Measurements from ENCODE around the gene RNU1-2. TPM values are rescaled to one million over a fixed set of nuclear protein-coding genes. Genes with fewer than 3 reads are reported as not detected.
"Not testable (repeated sequence)": the region's sequence is repeated elsewhere in the genome, so short reads cannot be mapped to it uniquely, and the experiment has no call there.

Gene RNU1-2
- total RNA-seq, 1 donor from 2014 or later, result 3,042 TPM

DNA sequence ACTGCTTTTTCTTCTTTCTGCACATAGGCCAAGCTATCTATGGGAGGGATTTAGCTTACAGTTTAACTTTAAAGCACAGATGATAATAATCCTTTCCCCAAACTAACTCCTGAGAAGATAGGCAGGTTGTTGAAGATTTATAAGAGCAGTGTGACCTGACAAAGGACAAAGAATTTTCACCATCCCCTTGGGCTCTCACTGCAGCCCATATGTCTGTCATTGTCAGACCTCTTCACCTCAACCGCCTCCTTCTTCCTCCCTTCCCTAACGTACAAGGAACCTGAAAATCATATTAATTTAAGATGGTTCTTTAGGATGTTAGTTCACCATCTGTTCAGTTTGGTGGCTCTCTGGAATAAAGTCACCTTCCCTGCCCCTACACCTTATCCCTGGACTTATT, 5.0 kb downstream of the RNU1-2 start:
- H3K4me1 Mint-ChIP-seq, result peaks cover 34% of the 10 kb centered on the region
- H3K27ac Mint-ChIP-seq (ENCODE audit: unreplicated experiment), result peak overlapping the region; percentile 79
- H3K27me3 Mint-ChIP-seq (ENCODE audit: low read depth), result peaks cover 9% of the 10 kb centered on the region
- TF ChIP-seq, protein P1, sequence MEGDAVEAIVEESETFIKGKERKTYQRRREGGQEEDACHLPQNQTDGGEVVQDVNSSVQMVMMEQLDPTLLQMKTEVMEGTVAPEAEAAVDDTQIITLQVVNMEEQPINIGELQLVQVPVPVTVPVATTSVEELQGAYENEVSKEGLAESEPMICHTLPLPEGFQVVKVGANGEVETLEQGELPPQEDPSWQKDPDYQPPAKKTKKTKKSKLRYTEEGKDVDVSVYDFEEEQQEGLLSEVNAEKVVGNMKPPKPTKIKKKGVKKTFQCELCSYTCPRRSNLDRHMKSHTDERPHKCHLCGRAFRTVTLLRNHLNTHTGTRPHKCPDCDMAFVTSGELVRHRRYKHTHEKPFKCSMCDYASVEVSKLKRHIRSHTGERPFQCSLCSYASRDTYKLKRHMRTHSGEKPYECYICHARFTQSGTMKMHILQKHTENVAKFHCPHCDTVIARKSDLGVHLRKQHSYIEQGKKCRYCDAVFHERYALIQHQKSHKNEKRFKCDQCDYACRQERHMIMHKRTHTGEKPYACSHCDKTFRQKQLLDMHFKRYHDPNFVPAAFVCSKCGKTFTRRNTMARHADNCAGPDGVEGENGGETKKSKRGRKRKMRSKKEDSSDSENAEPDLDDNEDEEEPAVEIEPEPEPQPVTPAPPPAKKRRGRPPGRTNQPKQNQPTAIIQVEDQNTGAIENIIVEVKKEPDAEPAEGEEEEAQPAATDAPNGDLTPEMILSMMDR (conservative IDR thresholded peaks at IDR 0.05), result peak; percentile 17
- no peaks in the 10 kb centered on the region for H3K36me3 Mint-ChIP-seq (ENCODE audit: low read depth)
- peak overlapping the region; percentile 64 for H3K4me3 Mint-ChIP-seq
- no peaks in the 10 kb centered on the region for H3K9me3 Mint-ChIP-seq
- DNase-seq (ENCODE audit: low read depth, low spot score), result no peak

GRCh38 chr1:16901371-16901770, 5.6 kb downstream of the RNU1-2 start:
- not testable (repeated sequence) for H3K9me3 Mint-ChIP-seq; DNase-seq (ENCODE audit: low read depth, low spot score); H3K36me3 Mint-ChIP-seq (ENCODE audit: low read depth); H3K27ac Mint-ChIP-seq (ENCODE audit: unreplicated experiment); H3K27me3 Mint-ChIP-seq (ENCODE audit: low read depth)
- H3K4me3 Mint-ChIP-seq, result peak overlapping the region; percentile 18
- peaks cover 28% of the 10 kb centered on the region for H3K4me1 Mint-ChIP-seq

DNA sequence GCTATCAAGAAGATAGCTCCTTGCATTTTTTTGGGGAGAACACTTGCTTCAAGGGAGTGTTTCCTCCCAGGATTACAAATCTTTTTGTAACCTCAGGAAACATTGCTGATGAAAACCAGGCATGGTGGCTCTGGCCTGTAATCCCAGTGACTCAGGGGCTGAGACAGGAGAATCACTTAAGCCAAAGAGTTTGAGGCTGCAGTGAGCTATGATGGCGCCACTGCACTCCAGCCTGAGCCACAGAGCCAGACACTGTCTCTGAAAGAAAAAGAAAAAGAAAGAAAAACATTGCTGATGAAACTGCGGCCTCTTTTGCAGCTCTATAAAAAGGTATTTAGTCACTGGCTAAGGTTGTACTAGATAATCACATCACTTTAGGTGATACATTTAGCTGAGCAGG, 7.3 kb downstream of the RNU1-2 start:
- DNase-seq (ENCODE audit: low read depth, low spot score), result no peak
- H3K9me3 Mint-ChIP-seq, result no peaks in the 10 kb centered on the region
- no peaks in the 10 kb centered on the region for H3K27me3 Mint-ChIP-seq (ENCODE audit: low read depth)
- H3K4me1 Mint-ChIP-seq, result peaks cover 20% of the 10 kb centered on the region
- TF ChIP-seq, protein P1 (conservative IDR thresholded peaks at IDR 0.05), result no peak
- H3K4me3 Mint-ChIP-seq, result peak overlapping the region; percentile 50
- H3K36me3 Mint-ChIP-seq (ENCODE audit: low read depth), result peaks cover 2% of the 10 kb centered on the region
- H3K27ac Mint-ChIP-seq (ENCODE audit: unreplicated experiment), result no peak overlapping the region

DNA sequence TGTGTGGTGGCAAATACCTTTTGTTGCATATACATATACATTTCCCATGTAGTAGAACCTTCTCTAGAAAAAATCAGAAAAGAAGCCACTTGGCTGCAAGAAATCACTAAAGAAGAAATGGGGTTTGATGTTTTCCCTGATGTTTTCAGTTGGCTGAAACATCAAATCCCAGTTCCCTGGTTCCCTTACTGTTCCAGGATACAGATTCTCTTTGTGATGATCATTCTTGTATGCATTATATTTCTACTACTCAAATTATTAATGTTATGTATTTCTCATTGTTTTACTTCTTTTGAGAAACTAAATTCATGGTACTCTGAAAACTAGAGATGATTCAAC, 7.6 kb downstream of the RNU1-2 start:
- Mint-ChIP-seq H3K4me1 (peaks cover 19% of the 10 kb centered on the region), H3K4me3 (peak overlapping the region; percentile 50), H3K27me3 (ENCODE audit: low read depth) (no peaks in the 10 kb centered on the region), H3K27ac (ENCODE audit: unreplicated experiment) (no peak overlapping the region), H3K9me3 (no peaks in the 10 kb centered on the region), H3K36me3 (ENCODE audit: low read depth) (peaks cover 2% of the 10 kb centered on the region)
- TF ChIP-seq, protein P1 (conservative IDR thresholded peaks at IDR 0.05), result no peak
- no peak for DNase-seq (ENCODE audit: low read depth, low spot score)

DNA sequence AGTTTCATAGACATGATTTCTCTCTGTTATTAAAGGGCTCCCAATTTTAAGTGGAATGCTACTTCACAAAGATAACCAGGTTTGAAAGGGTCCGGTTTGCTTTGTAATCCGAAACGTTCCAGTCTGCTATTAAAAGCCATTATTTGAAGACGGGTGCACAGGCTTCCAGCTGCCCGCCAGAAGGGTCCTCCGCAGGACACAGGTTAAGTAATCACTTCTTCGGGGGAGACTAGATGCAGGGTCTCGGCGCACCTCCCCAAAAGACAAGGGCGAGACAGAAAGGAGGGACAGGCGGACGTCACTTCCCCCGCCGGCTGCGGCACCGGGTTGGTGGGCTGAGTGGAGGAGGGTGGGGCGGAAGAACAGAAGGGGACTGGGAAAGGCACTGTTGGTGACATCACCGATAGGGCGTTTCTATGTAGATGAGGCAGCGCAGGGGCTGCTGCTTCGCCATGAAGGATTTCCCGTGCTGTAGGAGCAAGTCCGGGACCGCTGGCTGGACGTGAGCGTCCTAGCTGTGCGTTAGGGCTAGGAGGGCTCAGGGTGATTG, 8.9 kb downstream of the RNU1-2 start:
- no peak overlapping the region for H3K4me3 Mint-ChIP-seq
- no peaks in the 10 kb centered on the region for H3K9me3 Mint-ChIP-seq
- no peak overlapping the region for H3K27ac Mint-ChIP-seq (ENCODE audit: unreplicated experiment)
- peak; percentile 88 for DNase-seq (ENCODE audit: low read depth, low spot score)
- H3K27me3 Mint-ChIP-seq (ENCODE audit: low read depth), result no peaks in the 10 kb centered on the region
- H3K36me3 Mint-ChIP-seq (ENCODE audit: low read depth), result peaks cover 2% of the 10 kb centered on the region
- TF ChIP-seq, protein P1 (conservative IDR thresholded peaks at IDR 0.05), result no peak
- H3K4me1 Mint-ChIP-seq, result peaks cover 19% of the 10 kb centered on the region

- no peak overlapping the region for H3K27ac Mint-ChIP-seq (ENCODE audit: unreplicated experiment)
- H3K4me1 Mint-ChIP-seq, result peaks cover 23% of the 10 kb centered on the region
- H3K36me3 Mint-ChIP-seq (ENCODE audit: low read depth), result peaks cover 2% of the 10 kb centered on the region
- no peak overlapping the region for H3K4me3 Mint-ChIP-seq
- TF ChIP-seq, protein P1 (conservative IDR thresholded peaks at IDR 0.05), result no peak
- no peaks in the 10 kb centered on the region for H3K9me3 Mint-ChIP-seq
- no peaks in the 10 kb centered on the region for H3K27me3 Mint-ChIP-seq (ENCODE audit: low read depth)
- DNase-seq (ENCODE audit: low read depth, low spot score), result peak; percentile 39
Measured at GRCh38 chr1:16905110-16905867, 9.5 kb downstream of the RNU1-2 start.

Measured in neural crest cell (in vitro differentiated cells).